HG02884 (cell line): ENCODE data around the gene LUZP1.

Source experiments
- ATAC-seq: cut with Tn5 transposase; IDR thresholded peaks from one replicate; pipeline ENCODE4 v1.9.1; 2021; ENCODE audit warnings: mild to moderate bottlenecking, moderate library complexity; ENCODE audit not compliant: unreplicated experiment

Gene LUZP1

DNA sequence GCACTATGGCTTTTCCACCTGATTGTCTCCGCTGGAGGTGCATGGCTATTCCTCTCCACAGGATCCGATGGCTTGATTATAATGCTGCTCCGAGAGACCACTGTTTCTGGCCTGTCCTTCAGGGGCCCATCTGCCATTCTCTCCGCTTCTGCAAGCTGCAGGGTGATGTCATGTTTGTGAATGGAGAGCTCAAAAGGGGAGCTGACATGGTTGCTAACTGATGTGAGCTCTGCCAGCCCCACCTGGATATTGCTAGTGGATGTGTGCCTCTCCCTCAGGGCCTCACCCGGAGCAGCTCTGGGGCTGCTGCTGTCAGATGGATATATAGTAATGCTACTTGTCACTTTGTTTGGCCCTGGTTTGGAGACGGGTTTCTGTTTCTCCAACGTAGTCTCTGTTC, 77.1 kb downstream of the LUZP1 start:
- no peak for ATAC-seq

DNA sequence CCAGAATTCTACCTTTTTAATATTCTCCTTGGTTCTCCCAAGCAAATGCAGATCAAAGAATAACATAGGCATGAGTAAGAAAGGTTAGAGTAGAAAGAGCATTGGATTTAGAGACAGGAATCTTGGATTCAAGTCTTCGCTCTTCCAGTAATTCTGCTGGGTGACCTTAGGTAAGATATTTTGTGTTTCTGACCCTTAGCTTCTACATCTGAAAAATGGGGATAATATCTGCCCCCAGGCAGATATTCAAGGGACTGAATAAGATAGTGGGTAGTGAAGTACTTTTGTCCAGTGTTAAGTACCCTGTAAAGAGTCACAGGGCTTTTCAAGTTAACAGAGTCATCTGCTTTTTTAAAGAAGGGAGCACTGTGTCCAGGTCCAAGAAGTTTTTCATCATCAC, 78.6 kb downstream of the LUZP1 start:
- no peak for ATAC-seq

DNA sequence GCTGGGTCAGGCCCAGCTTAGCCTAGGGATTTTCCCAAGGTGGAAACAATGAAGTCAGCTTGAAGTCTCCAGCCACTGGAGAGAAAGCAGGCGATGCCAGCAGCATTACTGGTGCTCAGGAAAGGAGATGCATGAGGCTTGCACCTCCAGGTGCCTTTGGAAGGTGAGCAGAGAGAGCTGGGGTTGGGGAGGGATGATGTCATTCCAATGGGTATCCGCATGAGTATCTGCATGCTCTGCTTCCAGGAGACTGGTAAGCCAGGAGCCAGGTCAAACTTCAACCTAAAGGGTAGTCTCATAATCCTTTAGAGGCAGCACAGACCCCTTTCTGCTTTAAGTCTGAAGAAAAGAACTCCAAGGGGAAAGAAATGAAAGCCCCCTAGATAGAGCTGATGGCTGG, 80.6 kb downstream of the LUZP1 start:
- ATAC-seq: no peak

DNA sequence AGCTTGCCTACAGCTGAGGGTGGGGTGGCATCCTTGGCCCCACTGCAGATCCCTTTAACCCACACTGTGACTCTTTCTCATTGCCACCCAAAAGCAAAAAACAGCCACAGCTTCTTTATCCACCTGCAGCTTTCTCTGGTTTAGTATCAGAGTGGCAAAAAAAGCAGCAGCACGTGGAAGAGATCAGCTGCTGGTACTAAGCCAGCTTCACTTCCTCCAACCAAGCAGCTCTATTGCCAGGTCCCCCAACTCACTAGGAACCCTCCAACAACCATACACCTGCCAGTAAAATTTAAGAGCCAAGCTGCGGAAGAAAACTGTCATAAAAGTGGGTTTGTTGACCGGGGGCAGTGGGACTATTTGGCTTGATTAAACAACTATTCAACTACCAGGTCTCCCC, 83.0 kb downstream of the LUZP1 start:
- ATAC-seq: no peak

DNA sequence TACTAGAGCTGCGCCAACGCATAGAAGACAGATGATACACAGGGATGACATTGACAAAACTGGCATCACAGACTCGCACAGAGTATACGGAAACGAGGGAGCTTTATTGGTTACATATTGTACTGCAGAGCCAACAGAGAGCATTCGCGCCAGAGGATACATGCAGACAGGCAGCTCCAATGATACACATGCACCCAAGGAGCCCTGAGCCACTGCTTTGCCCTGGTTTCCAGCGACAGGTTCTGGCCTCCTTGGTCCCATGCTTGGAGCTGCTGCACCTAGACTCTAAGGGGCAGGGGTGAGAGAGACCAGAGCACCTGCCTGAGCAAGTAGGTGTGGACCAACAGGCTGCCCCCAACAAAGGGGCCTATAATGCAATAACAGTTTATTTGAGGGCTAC, 83.8 kb downstream of the LUZP1 start:
- ATAC-seq: no peak

DNA sequence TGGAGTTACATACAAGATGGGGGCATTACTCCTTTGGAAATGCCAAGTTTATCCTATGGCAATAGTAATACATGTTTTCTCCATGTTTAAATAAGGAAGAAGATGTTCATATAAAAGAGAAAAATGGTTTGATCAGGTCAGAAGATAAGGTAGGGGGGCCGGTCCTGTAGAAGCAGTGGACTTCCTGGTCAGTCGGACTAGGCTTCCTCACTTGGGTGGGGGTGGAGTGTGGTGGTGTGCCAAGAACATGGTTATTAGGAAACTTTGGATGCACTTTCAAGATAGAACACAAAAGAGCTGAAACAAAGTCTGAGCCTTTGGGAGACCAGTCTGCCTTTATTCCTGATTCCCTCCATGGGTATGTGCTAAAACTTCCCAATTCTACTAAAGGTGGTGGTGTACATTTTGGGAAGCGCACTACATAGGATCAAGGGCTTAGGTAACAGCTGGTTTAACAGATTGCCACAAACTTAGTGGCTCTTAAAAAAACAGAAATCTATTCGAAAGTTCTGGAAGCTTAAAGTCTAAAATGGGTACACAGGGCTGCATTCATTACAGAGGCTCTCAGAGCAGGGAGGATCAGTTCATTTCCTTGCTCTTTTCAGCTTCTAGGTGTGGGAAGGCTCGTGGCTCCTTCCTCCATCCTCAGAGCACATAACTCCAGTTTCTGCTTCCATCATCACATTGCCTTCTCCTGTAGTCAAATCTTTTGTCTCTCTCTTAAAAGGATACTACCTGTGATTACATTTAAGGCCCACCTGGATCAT, 84.8 kb downstream of the LUZP1 start:
- ATAC-seq: no peak

DNA sequence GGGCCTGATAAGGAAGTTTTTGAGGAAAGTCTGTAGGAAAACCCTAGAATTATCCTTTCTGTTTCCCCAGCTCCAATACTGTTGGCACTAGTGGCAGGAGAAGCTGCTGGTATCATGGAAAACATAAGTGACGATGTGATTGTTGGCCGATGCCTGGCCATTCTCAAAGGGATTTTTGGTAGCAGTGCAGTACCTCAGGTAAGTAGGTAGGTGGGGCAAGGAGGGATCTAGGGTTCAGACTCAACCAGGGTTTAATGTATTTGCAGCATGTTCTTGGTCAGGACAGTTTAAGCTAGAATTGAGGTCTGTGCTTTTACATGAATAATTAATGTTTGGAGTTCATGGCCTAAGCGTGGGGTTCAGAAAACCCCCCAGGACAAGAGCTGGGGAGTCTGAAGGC, 87.3 kb downstream of the LUZP1 start:
- no peak for ATAC-seq

DNA sequence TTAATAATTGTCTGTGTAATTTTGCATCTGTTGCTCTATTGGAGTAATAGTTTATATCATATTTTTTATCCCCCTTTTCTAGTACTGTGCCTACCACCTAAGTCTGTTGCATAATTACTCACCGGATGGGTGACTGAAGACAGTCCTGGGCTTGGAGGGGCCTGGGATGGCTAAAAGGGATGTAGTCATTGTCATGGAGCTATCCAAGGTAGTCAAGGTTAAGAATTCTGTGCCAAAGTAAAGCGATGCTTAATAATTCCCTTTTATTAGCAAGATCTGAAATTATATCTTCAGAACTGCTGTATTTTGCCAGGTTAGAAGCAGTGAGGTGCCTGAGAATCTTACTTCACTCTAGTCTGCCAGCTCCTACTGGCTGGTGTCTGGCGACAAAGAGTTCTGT, 87.8 kb downstream of the LUZP1 start:
- no peak for ATAC-seq

DNA sequence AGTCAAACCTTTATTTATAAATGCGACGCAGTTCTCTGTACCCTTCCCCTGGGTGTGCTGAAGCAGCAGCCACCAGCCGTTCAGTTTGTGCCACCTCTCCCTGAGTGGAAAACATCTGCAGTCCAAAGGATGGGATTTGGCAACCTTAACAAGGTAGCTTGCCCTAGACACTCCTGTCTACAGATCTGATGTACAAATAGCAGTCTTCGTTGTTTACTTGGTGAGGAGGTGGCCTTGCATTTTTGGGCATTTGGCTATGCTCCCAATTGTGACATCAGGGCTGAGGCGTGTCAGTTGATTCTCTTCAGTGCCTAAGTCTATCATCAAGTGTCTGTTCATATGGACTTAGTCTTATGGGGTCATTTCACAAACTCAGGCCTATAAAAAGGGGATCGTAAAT, 89.6 kb downstream of the LUZP1 start:
- ATAC-seq: no peak

DNA sequence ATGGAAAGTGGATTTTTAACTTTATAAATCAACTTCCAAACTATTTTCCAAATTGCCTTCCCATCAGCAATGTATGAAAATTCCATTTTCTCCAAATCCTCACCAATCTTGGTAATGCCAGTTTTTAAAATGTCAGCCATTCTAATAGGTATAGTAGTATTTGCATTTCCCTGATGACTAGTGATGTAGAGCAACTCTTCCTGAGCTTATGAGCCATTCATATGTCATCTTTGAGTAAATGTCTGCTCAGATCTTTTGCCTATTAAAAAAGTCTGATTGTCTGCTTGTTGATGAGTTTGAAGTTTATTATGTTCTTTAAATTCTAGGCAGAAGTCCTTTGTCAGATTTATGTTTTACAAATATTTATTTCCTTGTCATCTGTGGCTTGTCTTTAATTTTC, 94.6 kb downstream of the LUZP1 start:
- ATAC-seq: no peak

DNA sequence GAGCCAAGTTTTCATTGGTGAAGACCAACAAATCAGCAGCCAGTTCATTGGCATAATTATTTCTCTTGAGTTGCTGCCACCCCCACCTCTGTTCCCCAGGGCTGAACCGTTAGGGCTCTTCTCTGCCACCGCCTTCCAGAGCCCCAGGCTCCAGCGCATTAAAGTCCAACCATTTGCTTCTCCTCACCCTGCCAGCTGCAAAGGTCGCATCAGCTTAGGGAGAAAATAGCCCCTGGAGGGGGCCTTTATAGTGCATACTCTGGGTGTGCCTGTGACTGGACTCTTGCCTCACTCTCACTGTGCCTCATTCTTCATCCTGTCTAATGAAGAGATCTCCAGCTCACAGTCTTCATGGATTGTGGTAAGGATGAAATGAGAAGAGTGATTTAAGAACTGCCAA, 99.0 kb downstream of the LUZP1 start:
- no peak for ATAC-seq

DNA sequence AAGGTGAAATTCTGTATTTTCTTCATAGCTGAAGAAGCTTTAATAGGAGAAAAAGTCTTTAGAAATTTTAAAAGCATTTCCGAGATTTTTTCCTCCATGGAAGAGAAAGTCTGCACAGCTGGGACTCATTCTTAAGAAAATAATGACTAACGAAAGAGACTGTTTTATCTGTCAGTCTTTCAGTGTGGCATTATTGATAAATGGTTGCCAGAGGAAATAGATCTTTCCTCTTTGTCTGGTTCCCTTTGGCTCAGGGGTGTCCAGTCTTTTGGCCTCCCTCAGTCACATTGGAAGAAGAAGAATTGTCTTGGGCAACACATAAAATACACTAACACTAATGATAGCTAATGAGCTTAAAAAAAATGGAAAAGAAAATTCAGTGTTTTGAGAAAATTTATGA, 99.5 kb downstream of the LUZP1 start:
- ATAC-seq: no peak

DNA sequence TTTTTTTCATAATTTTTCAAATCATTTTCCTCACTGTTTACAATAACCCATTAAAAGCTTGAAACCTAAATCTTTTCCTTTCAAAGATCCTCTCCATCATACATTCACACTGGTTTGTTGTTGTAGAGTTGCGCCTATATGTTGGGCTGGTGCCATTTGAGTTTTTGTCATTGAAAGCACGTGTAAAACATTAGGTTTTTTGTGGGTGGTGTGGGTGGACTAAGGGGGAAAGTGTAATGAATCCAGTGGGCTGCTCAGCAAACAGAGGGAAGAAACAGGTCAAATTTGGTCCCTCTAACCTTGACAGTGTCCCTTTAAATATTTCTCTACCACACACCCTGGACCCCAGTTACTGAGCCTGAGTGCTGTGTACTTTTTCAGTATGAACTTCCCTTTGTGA, 102.6 kb downstream of the LUZP1 start:
- ATAC-seq: no peak

DNA sequence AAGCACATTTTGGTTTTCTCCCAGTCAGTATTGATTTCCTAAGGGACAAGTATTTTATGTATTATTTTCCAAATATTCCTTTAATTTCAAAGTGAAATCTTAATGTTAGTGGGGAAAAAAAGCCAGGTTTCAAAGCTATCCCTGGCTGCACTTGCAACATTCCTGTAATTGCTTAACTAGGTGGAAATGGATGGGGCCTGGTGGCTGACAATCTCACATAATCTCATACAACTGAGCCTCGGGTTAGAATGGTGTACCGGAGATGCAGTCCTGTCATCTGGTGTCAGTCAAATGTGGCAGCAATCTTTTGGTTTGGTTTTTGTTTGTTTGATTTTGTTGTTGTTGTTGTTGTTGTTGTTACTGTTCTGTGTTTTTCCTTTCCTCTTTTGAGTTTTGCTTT, 103.3 kb downstream of the LUZP1 start:
- ATAC-seq: no peak

DNA sequence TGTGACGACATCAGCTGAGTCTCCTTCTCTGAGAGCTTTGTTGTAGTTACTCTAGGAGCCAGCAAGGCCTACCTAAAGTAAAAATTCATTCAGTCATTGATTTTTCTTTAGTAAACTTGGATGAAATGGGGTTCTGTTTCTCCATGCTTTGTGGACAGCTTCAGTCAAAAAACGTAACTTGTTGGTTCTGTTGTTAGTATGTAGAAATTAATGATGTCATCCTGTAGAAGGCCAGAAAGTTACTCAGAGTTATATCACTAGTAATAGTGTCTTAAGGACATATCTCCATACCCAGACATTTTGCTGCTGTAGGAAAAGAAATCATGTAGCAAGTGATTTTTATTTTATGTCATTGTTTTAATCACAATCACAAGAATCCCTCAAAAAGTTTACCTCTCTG, 106.4 kb downstream of the LUZP1 start:
- ATAC-seq: no peak

DNA sequence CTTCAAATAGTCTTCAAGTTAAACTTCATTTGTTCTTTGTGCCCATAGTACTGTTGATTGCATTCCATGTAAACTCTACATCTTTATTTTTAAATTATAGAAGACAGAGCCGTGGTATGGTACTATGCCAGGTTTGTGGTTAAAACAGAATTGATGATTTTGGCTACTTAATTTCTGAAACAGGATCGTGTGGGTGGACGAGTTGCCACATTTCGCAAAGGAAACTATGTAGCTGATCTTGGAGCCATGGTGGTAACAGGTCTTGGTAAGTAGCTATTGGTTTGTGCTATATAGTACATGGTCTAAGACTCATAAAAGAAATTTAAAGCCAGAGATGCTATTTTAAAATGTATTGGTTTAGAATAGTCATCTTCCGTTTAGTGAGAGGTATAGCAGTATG, 111.4 kb downstream of the LUZP1 start:
- ATAC-seq: no peak

DNA sequence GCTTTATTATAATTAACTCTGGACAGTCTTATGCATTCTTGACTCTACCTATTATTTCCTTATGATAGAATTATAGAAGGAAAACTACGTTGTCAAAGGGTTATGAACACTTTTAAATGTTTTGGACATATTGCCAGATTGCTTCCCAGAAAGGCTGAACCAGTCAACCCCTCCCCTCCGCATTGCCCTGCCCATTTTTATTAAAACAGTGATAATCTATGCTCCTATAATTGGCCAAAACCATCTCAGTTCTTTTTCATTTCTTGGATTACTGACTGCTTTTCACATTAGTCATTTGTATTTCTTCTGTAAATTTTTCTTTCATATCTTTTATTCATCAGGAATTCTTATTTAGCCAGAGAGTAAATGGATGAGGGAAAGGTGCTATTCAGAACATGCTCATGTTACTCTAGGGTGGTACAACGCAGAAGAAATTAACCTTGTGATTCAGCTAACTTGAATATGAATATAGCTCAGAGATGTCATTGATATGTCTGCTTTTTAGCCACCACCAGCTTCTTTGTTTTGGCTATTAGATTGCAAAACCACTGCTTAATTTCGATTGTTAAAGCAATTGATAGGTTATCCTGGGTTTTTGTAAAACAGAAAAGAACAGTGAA, 117.3 kb downstream of the LUZP1 start:
- no peak for ATAC-seq

DNA sequence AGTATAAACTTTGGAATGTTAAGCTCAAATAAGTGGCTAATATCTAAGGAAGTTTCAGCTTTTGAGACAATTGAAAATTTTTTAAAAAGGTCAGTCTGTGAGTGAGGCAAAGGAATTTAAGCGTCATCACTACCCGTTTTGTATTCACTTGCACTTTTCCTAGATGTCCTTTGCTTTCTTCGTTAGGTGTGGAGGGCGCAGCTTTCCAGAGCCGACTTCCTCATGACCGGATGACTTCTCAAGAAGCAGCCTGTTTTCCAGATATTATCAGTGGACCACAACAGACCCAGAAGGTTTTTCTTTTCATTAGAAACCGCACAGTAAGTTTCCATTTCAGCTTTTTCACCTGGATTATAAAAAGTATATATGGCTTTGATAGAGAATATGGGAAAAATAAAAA, 118.5 kb downstream of the LUZP1 start:
- no peak for ATAC-seq

DNA sequence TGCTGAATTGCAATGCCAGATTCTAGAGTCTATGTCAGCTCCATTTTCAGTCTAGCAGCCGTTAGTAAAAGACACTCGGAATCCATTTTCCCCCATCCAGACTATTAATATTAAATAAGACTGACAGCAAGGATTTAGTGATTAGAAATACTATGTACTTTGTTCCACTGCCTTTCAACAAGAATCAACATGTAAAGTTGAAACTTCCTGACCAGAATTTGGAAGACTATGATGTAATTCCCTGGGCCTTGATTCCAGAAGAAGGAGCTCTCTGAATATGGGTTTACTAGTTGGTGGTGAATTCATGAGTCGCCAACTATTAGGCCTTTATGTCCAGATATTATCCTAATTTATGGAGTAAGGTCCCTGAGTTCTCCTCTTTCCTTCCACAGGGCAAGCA, 124.6 kb downstream of the LUZP1 start:
- ATAC-seq: no peak

DNA sequence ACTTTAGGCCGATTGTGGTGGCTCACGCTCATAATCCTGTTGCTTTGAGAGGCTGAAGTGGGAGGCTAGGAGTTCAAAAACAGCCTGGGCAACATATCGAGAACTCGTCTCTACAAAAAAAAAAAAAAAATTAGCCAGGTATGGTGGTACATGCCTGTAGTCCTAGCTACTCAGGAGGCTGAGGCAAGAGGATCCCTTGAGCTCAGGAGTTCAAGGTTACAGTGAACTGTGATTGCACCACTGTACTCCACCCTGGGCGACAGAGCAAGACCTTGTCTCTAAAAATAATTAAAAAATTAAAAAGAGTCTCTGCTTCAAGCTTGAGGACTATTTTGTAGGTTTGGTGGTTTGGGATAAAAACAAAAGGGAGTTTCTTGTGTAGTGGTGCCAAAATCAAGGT, 128.1 kb downstream of the LUZP1 start:
- no peak for ATAC-seq

DNA sequence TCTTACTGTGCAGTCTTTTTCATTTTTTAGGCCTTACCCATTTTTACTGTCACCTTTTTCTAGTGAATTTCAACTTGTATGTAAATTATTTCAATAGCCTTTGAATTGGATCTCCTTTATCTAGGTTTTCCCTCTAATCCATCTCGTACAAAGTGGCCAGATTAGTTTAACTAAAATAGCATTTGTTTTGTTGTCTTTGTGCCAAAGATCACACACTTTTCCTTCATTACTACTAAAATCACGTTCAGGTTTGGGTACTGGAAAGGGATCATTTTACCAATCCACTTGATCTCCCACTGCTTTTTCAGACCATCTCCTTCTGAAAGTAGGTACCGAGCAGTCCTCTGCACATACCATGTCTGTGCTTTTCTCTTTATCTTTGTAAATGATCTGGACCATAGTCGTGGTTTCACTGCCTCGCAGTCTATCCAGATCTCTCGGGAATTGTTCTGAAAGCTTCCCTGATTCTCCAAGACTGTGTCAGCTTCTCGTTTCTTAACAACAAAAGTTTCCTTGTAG, 129.3 kb downstream of the LUZP1 start:
- no peak for ATAC-seq

DNA sequence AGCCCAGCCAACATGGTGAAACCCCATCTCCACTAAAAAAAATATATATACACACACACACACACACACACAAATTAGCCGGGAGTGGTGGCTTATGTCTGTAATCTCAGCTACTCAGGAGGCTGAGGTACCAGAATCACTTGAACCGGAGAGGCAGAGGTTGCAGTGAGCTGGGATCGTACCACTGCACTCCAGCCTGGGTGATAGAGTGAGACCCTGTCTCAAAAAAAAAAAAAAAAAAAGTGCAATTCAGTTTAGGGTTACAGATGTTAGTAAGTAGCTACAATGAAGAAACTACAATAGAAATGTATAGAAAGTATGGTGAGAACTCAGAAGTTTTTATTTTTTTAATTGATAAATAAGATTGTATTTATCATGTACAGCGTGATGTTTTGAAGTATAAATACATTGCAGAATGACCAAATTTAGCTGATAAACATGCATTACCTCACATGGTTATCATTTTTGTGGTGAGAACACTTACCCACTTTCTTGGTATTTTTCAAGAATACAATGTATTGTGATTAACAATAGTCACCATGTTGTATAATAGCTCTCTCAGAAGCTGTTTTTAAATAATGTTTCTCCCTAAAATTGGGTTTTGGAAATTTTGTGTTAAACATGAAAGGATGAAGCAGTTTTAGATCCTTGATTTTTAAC, 131.4 kb downstream of the LUZP1 start:
- ATAC-seq: no peak
